GM21825 (cell line): Measurements from ENCODE around the gene ITGB8.

Experiments used
- ATAC-seq: cut with Tn5 transposase; IDR thresholded peaks from one replicate; pipeline ENCODE4 v1.9.1; 2021; ENCODE audit warnings: mild to moderate bottlenecking, moderate library complexity; ENCODE audit not compliant: unreplicated experiment

Gene ITGB8

GRCh38 chr7:20331910-20332813 lies 1.5 kb downstream of the ITGB8 start:
- ATAC-seq, result no peak

GRCh38 chr7:20338285-20338684 lies 7.6 kb downstream of the ITGB8 start:
- ATAC-seq, result no peak

- no peak for ATAC-seq
Measured at GRCh38 chr7:20340839-20341238, 10.1 kb downstream of the ITGB8 start.

GRCh38 chr7:20343205-20343604 lies 12.5 kb downstream of the ITGB8 start:
- no peak for ATAC-seq

- ATAC-seq, result no peak
Measured at GRCh38 chr7:20343941-20344340, 13.2 kb downstream of the ITGB8 start.

- ATAC-seq, result no peak
Measured at GRCh38 chr7:20344396-20344795, 13.7 kb downstream of the ITGB8 start.

GRCh38 chr7:20346577-20346976 lies 15.9 kb downstream of the ITGB8 start:
- no peak for ATAC-seq

GRCh38 chr7:20347680-20348079 lies 17.0 kb downstream of the ITGB8 start:
- ATAC-seq, result no peak

GRCh38 chr7:20348125-20348807 lies 17.6 kb downstream of the ITGB8 start:
- ATAC-seq, result no peak

GRCh38 chr7:20350518-20350951 lies 19.8 kb downstream of the ITGB8 start:
- no peak for ATAC-seq

- no peak for ATAC-seq
Measured at GRCh38 chr7:20350996-20351692, 20.4 kb downstream of the ITGB8 start.

GRCh38 chr7:20351901-20352300 lies 21.2 kb downstream of the ITGB8 start:
- no peak for ATAC-seq

GRCh38 chr7:20352573-20353306 lies 22.0 kb downstream of the ITGB8 start:
- ATAC-seq, result no peak

GRCh38 chr7:20354610-20355528 lies 24.2 kb downstream of the ITGB8 start:
- no peak for ATAC-seq

GRCh38 chr7:20358106-20358505 lies 27.4 kb downstream of the ITGB8 start:
- ATAC-seq, result no peak

- no peak for ATAC-seq
Measured at GRCh38 chr7:20358762-20359282, 28.1 kb downstream of the ITGB8 start.

GRCh38 chr7:20359341-20359963 lies 28.8 kb downstream of the ITGB8 start:
- ATAC-seq, result no peak

- ATAC-seq, result no peak
Measured at GRCh38 chr7:20362574-20363253, 32.0 kb downstream of the ITGB8 start.
